Measurements from ENCODE around the gene CKMT2.

GRCh38 chr5:81228084-81228483, 5.0 kb upstream of the CKMT2 start:
- no peak for TF ChIP-seq CTCF (conservative IDR thresholded peaks at IDR 0.05; ENCODE audit: low read depth in 2 of 2)
- no peak for TF ChIP-seq REST (IDR thresholded peaks at IDR 0.05; ENCODE audit: unreplicated experiment)
- TF ChIP-seq EZH2 (IDR thresholded peaks at IDR 0.05; ENCODE audit: low read depth, unreplicated experiment): no peak
- TF ChIP-seq ZNF331 (CRISPR knock-in tag; IDR thresholded peaks at IDR 0.05; ENCODE audit: low read depth): no peak
- TF ChIP-seq POLR2AphosphoS5 (IDR thresholded peaks at IDR 0.05; ENCODE audit: low read depth): no peak

All from GM23338 (cell line).